Fibroblast of upper back skin (primary cell): ENCODE data around the gene PROSER3.

Source experiments
- DNase-seq: peaks from one replicate; pipeline ENCODE4 v3.0.0-alpha.2; 2013

PROSER3 gene

GRCh38 chr19:35779033-35779432 lies 21.1 kb downstream of the PROSER3 start:
- no peak for DNase-seq

DNA sequence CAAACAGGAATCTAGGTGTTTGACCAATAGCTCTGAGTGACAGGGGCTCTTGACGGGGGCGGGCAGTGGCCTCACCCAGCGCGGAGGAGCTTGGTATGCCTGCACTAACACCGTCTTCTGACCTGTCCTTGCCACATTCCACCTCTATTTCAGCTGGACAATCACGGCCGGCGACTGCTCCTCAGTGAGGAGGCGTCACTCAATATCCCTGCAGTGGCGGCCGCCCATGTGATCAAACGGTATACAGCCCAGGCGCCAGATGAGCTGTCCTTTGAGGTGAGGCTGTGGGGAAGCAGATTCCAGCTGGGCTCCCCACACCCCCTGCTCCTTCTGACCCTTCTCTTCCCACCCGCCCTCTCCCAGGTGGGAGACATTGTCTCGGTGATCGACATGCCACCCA lies 22.1 kb downstream of the PROSER3 start:
- no peak for DNase-seq

- no peak for DNase-seq
These were observed 22.7 kb downstream of the PROSER3 start for GRCh38 chr19:35780717-35781116.

DNA sequence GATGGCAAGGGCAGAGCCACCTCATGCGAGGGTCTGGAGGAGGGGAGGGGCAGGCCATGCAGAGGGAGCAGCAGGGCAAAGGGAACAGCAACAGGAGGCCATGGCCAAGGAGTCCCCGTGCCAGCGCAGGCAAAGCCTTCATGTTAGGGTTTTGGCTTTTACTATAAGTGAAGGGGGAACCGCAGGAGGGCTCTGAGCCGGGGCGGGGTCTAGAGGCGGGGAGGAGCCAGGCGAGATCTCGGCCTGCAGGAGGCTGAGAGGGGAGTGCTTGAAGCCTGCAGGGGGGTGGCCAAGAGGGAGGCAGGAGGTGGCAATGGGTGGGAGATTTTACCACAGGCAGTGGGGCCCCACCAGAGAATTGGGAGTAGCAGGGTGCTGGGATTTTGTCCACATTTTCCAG lies 23.7 kb downstream of the PROSER3 start:
- DNase-seq = no peak

DNA sequence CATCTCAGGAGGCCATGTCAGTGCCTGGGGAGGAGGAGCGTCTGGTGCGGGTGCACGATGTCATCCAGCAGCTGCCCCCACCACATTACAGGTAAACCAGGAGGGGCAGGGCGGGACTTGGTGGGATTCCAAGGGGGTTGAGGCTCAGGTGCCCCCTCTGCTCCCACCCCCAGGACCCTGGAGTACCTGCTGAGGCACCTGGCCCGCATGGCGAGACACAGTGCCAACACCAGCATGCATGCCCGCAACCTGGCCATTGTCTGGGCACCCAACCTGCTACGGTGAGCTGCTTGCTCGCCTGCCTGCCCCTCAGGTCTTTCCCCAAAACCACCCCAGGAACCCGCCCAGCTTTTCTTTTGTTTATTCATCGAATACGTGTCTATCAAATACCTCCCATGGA lies 24.6 kb downstream of the PROSER3 start:
- no peak for DNase-seq

DNA sequence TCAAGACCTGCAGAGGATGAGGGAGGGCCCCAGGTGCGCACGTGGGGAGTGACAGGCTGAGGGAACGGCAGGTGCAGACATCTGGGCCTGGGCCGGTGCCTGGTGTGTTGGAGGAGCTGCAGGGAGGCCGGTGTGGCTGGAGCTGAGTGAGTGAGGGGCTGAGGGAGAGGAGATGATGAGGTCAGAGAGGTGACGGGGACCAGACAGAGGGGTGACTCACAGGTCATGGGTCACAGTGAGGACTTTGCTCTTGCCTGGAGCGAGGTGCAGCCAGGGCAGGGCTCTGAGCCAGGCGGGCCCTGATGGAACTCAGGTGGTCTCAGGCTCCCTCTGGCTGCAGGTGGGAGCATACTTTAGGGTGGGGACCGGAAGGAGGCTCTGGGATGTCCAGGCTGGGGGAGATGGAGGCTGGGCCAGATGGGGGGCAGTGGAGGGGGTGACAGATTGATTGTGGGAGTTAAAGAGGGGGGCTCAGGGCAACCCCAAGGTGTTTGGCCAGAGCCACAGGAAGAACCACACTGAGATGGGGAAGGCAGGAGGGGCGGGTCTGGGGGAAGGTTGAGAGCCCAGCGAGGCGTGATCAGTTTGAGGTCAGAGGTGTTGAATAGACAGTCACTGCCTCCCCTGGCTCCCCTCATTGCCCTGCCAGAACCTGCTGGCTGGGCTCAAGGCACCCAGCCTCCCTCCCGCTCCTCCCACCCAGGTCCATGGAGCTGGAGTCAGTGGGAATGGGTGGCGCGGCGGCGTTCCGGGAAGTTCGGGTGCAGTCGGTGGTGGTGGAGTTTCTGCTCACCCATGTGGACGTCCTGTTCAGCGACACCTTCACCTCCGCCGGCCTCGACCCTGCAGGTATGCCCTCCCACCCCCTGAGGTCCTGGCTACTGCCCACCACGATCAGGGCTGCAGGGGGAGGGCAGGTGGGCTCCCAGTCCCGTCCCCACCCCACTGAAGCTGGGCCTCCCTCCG lies 25.8 kb downstream of the PROSER3 start:
- no peak for DNase-seq

DNA sequence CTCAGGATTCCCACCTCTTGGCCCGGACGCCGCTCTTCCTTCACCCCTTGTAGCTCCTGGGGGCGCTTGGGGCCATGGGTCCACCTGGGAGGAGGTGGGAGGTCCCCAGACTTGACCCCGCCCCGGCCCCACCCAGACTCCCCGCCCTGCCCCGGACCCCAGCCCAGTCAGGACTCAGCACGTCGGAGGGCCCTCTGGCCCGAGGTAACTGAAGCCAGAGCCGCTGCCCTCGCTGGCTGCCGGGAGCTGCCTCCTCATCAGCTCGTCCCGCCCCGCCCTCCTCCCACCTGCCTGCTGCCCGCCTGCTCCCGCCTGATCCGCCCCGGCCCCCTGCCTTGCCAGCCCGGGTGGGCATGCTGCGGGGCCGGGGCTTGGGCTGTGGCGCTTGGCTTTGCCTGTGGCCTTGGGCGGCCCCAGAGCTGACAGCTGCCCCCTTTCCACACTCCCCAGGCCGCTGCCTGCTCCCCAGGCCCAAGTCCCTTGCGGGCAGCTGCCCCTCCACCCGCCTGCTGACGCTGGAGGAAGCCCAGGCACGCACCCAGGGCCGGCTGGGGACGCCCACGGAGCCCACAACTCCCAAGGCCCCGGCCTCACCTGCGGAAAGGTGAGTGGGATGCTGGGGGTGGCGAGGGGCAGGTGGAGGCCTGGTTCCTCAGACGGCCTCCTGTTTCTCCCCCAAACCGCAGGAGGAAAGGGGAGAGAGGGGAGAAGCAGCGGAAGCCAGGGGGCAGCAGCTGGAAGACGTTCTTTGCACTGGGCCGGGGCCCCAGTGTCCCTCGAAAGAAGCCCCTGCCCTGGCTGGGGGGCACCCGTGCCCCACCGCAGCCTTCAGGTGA lies 26.7 kb downstream of the PROSER3 start:
- no peak for DNase-seq

- no peak for DNase-seq
These were observed 27.3 kb downstream of the PROSER3 start for GRCh38 chr19:35785339-35785627.

DNA sequence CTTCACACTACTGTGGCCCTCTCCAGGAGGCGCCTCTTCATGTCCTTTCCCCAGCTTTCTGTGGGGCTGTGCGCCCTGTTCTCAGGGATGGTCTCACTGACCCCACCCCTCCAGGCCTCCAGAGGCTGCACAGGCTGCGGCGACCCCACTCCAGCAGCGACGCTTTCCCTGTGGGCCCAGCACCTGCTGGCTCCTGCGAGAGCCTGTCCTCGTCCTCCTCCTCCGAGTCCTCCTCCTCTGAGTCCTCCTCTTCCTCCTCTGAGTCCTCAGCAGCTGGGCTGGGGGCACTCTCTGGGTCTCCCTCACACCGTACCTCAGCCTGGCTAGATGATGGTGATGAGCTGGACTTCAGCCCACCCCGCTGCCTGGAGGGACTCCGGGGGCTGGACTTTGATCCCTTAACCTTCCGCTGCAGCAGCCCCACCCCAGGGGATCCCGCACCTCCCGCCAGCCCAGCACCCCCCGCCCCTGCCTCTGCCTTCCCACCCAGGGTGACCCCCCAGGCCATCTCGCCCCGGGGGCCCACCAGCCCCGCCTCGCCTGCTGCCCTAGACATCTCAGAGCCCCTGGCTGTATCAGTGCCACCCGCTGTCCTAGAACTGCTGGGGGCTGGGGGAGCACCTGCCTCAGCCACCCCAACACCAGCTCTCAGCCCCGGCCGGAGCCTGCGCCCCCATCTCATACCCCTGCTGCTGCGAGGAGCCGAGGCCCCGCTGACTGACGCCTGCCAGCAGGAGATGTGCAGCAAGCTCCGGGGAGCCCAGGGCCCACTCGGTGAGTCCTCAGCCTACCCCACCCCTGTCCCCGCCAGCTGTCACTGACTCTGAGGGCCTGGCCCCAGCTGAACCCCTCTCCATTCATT lies 28.6 kb downstream of the PROSER3 start:
- no peak for DNase-seq

- DNase-seq = no peak
These were observed 29.3 kb downstream of the PROSER3 start for GRCh38 chr19:35787227-35787799.

DNA sequence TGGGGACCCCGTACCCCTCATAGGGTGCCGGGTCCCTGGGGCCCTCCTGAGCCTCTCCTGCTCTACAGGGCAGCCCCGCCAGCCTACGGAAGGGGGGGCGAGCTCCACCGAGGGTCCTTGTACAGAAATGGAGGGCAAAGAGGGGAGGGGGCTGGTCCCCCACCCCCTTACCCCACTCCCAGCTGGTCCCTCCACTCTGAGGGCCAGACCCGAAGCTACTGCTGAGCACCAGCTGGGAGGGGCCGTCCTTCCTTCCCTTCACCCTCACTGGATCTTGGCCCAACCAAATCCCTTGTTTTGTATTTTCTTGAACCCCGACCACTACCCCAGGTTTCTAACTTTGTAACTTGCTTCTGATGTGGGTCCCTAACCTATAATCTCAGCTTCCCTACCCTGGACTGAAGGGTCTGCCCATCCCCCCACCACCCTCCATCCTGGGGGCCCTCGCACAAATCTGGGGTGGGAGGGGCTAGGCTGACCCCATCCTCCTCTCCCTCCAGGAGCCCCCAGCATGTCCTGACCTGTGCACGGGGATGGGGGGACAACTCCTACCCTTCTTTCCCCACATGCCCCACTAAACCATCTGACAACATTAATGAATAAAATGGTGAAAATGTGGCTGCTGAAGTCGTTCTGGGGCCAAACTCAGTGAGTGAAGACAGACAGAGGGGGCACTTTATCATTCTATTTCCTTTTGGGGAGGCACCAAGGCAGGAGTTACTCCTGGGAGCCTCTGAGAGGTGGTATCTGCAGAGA lies 30.4 kb downstream of the PROSER3 start:
- no peak for DNase-seq

DNA sequence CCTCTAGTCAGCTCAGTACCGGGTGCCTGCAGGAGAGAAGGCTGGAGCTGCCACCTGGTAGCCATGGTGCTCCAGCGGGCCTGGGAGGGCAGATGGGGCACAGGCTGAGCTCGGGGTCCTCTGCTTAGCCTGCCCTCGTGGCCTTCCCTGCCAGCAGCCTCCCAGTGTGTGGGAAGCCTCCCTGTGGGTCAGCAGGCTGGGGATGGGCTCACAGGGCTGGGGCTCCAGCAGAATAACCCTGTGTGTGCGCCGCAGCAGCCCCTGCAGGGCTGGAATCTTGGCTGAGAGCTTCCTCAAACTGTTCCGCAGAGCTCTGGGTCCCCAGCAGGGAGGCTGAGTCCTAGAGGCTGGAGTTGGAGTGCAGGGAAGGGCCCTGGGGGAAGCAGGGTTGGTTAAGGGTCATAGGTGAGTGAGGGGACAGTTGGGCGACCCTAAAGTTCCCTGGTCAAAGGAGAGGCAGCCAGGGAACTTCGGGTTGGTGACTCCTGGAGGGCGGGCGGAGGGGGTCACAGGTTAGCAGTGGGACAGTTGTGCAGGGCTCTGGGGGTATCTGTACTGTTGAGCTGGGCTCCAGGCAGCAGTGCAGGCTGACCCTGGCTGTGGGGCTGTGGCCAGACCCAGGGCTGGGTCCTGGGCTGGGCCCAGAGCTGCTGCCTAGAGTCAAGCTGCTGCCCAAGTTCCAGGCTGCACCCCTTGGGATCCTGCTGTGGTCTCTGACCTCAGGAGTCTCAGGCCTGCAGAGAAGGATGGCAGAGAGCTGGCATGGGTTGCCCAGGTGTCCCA lies 31.4 kb downstream of the PROSER3 start:
- no peak for DNase-seq

- DNase-seq = no peak
These were observed 32.3 kb downstream of the PROSER3 start for GRCh38 chr19:35789978-35790944.

GRCh38 chr19:35790981-35791813 lies 33.2 kb downstream of the PROSER3 start:
- no peak for DNase-seq

DNA sequence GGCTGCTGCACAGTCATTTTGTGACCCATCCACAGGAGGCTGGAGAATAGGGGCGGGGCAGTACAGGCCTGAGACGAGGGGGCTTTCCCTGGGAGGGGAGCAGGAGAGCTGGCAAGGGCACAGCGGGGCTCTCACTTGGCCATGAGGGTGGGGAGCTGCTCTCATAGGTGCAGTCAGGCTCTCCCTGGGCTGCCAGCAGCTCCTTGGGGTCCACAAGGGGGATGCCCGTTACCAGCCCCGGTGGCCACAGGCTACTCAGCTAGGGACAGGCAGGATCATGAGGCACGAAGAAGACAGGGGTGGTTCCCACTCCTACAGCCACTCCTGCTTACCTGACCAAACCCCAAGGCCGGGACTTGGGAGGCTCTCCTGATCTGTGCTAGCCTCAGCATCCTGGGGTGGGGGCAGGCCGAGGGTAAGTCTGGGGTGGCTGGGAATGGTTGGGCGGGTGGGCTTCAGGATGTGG lies 33.9 kb downstream of the PROSER3 start:
- DNase-seq = no peak

- no peak for DNase-seq
These were observed 34.3 kb downstream of the PROSER3 start for GRCh38 chr19:35792312-35792711.

- no peak for DNase-seq
These were observed 34.9 kb downstream of the PROSER3 start for GRCh38 chr19:35792888-35793287.

DNA sequence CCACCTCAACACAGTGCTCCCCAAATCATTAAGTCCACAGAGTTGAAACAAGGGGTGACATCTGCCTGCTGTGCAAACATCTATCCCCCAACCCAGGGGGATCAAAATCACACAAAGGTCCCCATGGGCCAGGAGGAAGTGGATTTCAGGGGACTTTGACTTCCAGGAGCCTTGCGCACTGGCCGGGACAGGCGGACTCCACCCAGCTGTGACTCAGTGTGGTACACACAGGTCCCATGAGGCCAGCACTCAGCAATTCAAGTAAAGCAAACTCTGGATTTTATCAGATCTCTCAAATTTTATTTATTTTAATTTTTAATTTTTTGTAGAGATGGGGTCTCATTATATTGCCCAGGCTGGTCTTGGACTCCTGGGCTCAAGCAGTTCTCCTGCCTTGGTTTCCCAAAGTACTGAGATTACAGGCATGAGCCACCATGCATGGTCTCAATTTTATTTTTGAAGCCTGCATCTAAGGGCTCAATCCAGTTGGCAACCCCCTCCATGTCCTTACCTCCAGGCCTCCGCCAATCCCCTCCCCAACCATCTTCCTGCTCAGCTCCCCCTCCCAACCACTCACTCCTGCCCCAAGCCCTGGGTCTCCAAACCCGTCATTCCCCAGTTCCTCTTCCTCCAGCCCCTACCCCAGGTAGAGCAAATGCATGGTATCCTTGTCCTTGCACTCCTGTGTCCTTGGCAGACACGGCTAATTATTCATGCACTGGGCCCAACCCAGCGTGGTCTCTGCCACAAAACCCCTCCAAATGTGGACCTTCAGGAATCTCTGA lies 35.6 kb downstream of the PROSER3 start:
- no peak for DNase-seq
